Panc1 (cell line): ENCODE results near the gene PSMB8. TPM values are rescaled to one million over a fixed set of nuclear protein-coding genes. Genes with fewer than 3 reads are reported as not detected.

Source experiments
- ATAC-seq: fragments of 200-7000 bp; cut with Tn5 transposase; 2 replicates; pipeline ENCODE4 v1.9.1; 2020; ENCODE audit warnings: mild to moderate bottlenecking, moderate library complexity
- BruUV-seq: library from RNA; stranded (reverse); fragments of 400-500 nt; replicated peaks from 2 replicates; lab custom pipeline; 2021; lab: Mats Ljungman, UMichigan
- CTCF ChIA-PET: fragments of 300-600 bp; sonication (Branson Sonifier 250); formaldehyde crosslinking; loops from one replicate; lab custom pipeline; 2022; ENCODE audit warnings: antibody characterized with exemption; lab: Charles Lee
- POLR2A ChIA-PET: fragments of 300-600 bp; sonication (Branson Sonifier 250); formaldehyde crosslinking; loops from one replicate; lab custom pipeline; 2022; ENCODE audit warnings: antibody characterized with exemption; lab: Charles Lee
- DNase-seq: peaks from one replicate; pipeline ENCODE4 v3.0.0-alpha.2; 2010; ENCODE audit warnings: low read depth, low spot score
- H3K27ac ChIP-seq: 2 replicates; pipeline ENCODE4 v1.5.1; 2011; ENCODE audit warnings: mild to moderate bottlenecking, low read length, inconsistent platforms
- H3K27me3 ChIP-seq: fragments of 200-500 bp; sonication (Bioruptor generic); 2 replicates; pipeline ENCODE4 v1.6.0; 2014; ENCODE audit warnings: low read length, inconsistent platforms; ENCODE audit not compliant: control insufficient read depth, insufficient read depth
- H3K36me3 ChIP-seq: fragments of 200-500 bp; sonication (Bioruptor generic); 2 replicates; pipeline ENCODE4 v1.5.1; 2014; ENCODE audit warnings: inconsistent platforms, mild to moderate bottlenecking, low read length, moderate library complexity; ENCODE audit not compliant: control insufficient read depth, insufficient read depth
- H3K4me1 ChIP-seq: 2 replicates; pipeline ENCODE4 v1.5.1; 2011; ENCODE audit warnings: inconsistent platforms, mild to moderate bottlenecking, low read length, moderate library complexity; ENCODE audit not compliant: control insufficient read depth, insufficient read depth
- H3K4me3 ChIP-seq, 2 experiments: 2 replicates each; pipeline ENCODE4 v1.5.1; 2011 to 2012; ENCODE audit warnings: low read depth in 2 of 2, low read length in 2 of 2, mild to moderate bottlenecking in 2 of 2, inconsistent platforms in 1 of 2, moderate library complexity in 1 of 2
- H3K9me3 ChIP-seq: fragments of 200-500 bp; sonication (Bioruptor generic); 2 replicates; pipeline ENCODE4 v1.5.1; 2014; ENCODE audit warnings: low read depth, mild to moderate bottlenecking, inconsistent platforms, low read length, moderate library complexity; ENCODE audit not compliant: control insufficient read depth, insufficient read depth
- POLR2AphosphoS5 ChIP-seq: IDR thresholded peaks from 2 replicates; pipeline ENCODE4 v1.6.1; 2012; ENCODE audit warnings: mild to moderate bottlenecking, low read depth, low read length, moderate library complexity
- SIN3A ChIP-seq: IDR thresholded peaks from 2 replicates; pipeline ENCODE4 v1.6.1; 2012; ENCODE audit warnings: low read depth, mild to moderate bottlenecking, low read length, moderate library complexity, borderline replicate concordance; ENCODE audit not compliant: insufficient read depth
- TCF7L2 ChIP-seq: IDR thresholded peaks from 2 replicates; pipeline ENCODE4 v1.6.1; 2011; ENCODE audit warnings: mild to moderate bottlenecking, low read depth, low read length, inconsistent platforms
- in situ Hi-C: cut with HindIII; loops from 2 replicates; pipeline ENCODE4 v1.10.0; 2016; ENCODE audit warnings: low sequenced_read_pairs, low pct_unique_long_range_greater_than_20kb
- intact Hi-C: fragments of 100-400 bp; cut with micrococcal nuclease; formaldehyde crosslinking; loops from one replicate; pipeline ENCODE4 v1.10.0; 2022; ENCODE audit not compliant: unreplicated experiment
- total RNA-seq: library from RNA; stranded (reverse); gene quantifications from one replicate; pipeline ENCODE4 v1.2.1, GENCODE V29; 2021; ENCODE audit not compliant: unreplicated experiment
- TF ChIP-seq, protein P1 (sequence below): fragments of 450-650 bp; IDR thresholded peaks from 2 replicates; pipeline ENCODE4 v1.5.1; 2017; ENCODE audit warnings: mild to moderate bottlenecking
- TF ChIP-seq, protein P2 (sequence below), 2 experiments: IDR thresholded peaks; 2 replicates each; pipeline ENCODE4 v1.6.1; 2011 to 2012; ENCODE audit warnings: low read depth in 2 of 2, control low read depth in 1 of 2, low read length in 1 of 2, mild to moderate bottlenecking in 1 of 2, moderate library complexity in 1 of 2; ENCODE audit not compliant: insufficient read depth in 1 of 2

The PSMB8 gene
- total RNA-seq, 1 experiment from 2014 or later, result 43.8 TPM

DNA sequence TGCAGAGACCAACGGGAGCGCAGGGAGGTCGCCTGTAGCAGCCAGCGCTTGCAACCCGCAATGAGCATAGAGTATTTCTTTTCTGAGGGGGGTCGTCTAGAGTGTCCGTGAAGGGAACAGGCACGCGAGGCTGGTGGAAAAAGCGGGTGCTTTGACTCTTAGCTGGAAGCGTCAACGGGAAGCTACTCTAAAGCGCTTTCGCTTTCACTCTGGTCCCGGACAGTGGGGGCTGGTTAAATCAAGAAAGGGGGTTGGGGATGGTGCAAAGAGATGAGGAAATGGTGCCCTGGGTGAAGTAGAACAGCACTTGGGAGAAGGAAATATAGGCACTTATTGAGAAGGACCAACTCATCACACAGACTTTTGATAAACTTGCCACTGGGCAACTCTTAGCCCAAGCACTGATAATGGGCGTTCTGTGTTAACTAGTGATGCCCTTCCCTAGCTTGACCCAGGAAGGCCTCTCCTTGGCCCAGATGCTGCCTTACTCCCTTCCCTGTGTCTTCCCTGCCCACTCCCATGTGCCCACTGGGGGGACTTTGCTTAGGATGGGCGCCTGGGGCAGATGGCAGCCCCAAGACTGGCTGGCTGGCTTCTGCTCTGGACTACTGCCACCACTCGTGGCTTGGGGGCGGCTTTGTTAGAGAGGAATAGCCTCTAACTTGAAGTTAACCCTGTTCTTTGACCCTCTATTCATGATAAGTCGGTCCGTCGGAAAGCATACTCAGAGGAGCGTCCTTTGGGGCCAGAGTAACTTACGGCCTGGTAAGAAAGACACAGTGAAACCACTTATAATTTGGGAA is 10.7 kb upstream of the PSMB8 start:
- Histone ChIP-seq H3K4me1 (peaks cover 9% of the 10 kb centered on the region), H3K27ac (peak overlapping the region; percentile 92), H3K36me3 (peaks cover 4% of the 10 kb centered on the region; the same call in 1 of the 2 replicates), H3K4me3 (peak overlapping the region; percentile 77 to 79), H3K9me3 (no peaks in the 10 kb centered on the region), H3K27me3 (no peaks in the 10 kb centered on the region)
- DNase-seq (no peak), ATAC-seq (peak; percentile 37)
- CTCF ChIA-PET, result interaction anchor here (0.6 to 3.9 kb wide), 3 partner anchors 14 to 63 kb away, joined by 4 to 47 read pairs (median 5); partner anchors contain the start of gene TAP2
- POLR2A ChIA-PET, result interaction anchor here (0.6 kb wide), 1 partner anchor 27 kb away, joined by 8 read pairs; no protein-coding TSS in a partner anchor
- intact Hi-C loops (no loop called here), in situ Hi-C loops (no loop called here)
- BruUV-seq, result no TSS peak
- TF ChIP-seq SIN3A (no peak), TCF7L2 (no peak), POLR2AphosphoS5 (no peak)
- TF ChIP-seq, protein P1, sequence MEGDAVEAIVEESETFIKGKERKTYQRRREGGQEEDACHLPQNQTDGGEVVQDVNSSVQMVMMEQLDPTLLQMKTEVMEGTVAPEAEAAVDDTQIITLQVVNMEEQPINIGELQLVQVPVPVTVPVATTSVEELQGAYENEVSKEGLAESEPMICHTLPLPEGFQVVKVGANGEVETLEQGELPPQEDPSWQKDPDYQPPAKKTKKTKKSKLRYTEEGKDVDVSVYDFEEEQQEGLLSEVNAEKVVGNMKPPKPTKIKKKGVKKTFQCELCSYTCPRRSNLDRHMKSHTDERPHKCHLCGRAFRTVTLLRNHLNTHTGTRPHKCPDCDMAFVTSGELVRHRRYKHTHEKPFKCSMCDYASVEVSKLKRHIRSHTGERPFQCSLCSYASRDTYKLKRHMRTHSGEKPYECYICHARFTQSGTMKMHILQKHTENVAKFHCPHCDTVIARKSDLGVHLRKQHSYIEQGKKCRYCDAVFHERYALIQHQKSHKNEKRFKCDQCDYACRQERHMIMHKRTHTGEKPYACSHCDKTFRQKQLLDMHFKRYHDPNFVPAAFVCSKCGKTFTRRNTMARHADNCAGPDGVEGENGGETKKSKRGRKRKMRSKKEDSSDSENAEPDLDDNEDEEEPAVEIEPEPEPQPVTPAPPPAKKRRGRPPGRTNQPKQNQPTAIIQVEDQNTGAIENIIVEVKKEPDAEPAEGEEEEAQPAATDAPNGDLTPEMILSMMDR, result no peak
- TF ChIP-seq, protein P2, sequence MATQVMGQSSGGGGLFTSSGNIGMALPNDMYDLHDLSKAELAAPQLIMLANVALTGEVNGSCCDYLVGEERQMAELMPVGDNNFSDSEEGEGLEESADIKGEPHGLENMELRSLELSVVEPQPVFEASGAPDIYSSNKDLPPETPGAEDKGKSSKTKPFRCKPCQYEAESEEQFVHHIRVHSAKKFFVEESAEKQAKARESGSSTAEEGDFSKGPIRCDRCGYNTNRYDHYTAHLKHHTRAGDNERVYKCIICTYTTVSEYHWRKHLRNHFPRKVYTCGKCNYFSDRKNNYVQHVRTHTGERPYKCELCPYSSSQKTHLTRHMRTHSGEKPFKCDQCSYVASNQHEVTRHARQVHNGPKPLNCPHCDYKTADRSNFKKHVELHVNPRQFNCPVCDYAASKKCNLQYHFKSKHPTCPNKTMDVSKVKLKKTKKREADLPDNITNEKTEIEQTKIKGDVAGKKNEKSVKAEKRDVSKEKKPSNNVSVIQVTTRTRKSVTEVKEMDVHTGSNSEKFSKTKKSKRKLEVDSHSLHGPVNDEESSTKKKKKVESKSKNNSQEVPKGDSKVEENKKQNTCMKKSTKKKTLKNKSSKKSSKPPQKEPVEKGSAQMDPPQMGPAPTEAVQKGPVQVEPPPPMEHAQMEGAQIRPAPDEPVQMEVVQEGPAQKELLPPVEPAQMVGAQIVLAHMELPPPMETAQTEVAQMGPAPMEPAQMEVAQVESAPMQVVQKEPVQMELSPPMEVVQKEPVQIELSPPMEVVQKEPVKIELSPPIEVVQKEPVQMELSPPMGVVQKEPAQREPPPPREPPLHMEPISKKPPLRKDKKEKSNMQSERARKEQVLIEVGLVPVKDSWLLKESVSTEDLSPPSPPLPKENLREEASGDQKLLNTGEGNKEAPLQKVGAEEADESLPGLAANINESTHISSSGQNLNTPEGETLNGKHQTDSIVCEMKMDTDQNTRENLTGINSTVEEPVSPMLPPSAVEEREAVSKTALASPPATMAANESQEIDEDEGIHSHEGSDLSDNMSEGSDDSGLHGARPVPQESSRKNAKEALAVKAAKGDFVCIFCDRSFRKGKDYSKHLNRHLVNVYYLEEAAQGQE (IDR thresholded peaks at IDR 0.05; ENCODE audit: insufficient read depth in 1 of 2, low read depth in 2 of 2, low read length in 1 of 2), result no peak

DNA sequence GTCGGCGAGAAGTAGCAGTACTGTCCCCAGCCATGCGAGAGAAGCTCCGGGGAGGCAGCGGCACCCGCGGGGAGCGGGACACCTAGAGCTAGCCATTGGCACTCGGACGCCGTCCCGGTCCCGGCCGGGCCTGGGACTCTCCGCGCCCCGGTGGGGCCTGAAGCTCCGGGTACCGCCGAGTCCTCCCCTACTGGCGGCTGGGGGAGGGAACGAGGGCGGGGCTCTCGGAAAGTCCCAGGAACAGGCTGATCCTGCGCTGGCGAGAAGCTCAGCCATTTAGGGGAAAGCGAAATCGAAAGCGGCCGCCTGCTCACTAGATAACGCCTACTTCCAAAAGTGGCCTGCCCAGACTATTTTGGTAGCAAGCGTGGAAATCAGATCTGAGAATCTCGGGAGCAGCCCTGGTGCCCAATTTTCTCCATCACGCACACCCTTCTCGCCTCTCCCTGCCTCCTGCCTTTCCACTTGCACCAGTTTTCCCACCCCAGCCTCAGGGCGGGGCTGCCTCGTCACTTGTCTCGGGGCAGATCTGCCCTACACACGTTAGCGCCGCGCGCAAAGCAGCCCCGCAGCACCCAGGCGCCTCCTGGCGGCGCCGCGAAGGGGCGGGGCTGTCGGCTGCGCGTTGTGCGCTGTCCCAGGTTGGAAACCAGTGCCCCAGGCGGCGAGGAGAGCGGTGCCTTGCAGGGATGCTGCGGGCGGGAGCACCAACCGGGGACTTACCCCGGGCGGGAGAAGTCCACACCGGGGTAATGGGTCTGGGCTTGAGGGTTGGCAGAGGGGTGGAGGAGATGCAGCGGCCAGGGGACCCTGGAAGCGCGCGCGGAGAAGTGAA is 9.9 kb upstream of the PSMB8 start, which contains the start of the genes PSMB9 and TAP1:
Gene PSMB9, plus strand, starts transcription at position 652 of the 835 bp plus-strand sequence. Its CDS starts 38 bp downstream, at position 690.
Gene TAP1, minus strand, starts transcription at position 164 of the 835 bp plus-strand sequence. Its CDS starts 68 bp downstream, at position 96.
- ChIA-PET POLR2A (interaction anchor here (0.6 to 1.3 kb wide), 3 partner anchors 9 to 23 kb away, joined by 3 to 4 read pairs (median 3); partner anchors contain the start of gene TAP2), CTCF (interaction anchor here (0.8 to 3.9 kb wide), 6 partner anchors 9 to 95 kb away, joined by 3 to 47 read pairs (median 4); partner anchors contain the start of gene TAP2)
- peaks cover 9% of the 10 kb centered on the region for H3K4me1 ChIP-seq
- DNase-seq, result peak; percentile 90
- peak; percentile 96 for ATAC-seq
- H3K4me3 ChIP-seq, result peak within 1 kb of the TSS; percentile 77 to 79
- no TSS peak for BruUV-seq
- peak within 1 kb of the TSS; percentile 92 for H3K27ac ChIP-seq
- TF ChIP-seq POLR2AphosphoS5 (peak; percentile 80), TCF7L2 (no peak), SIN3A (0 out of 2 replicates have a peak, but pooled peaks have one; percentile 31)
- TF ChIP-seq, protein P1, result peak; percentile 94
- TF ChIP-seq, protein P2 (IDR thresholded peaks at IDR 0.05; ENCODE audit: insufficient read depth in 1 of 2, low read depth in 2 of 2, low read length in 1 of 2), result peak; percentile 75 to 89
- in situ Hi-C loops (no loop called here), intact Hi-C loops (no loop called here)
- peaks cover 4% of the 10 kb centered on the region; the same call in 1 of the 2 replicates for H3K36me3 ChIP-seq
- H3K9me3 ChIP-seq, result no peaks in the 10 kb centered on the region
- H3K27me3 ChIP-seq, result no peaks in the 10 kb centered on the region
